Epithelial cell of alveolus of lung (primary cell): ENCODE data around the gene JMY. TPM values are rescaled to one million over a fixed set of nuclear protein-coding genes. Genes with fewer than 3 reads are reported as not detected.

Source experiments
- total RNA-seq: library from RNA; depleted of rRNA; stranded (reverse); fragments of >200 nt; gene quantifications from 2 replicates; pipeline ENCODE4 v1.2.1, GENCODE V29; 2015

Gene JMY, protein sequence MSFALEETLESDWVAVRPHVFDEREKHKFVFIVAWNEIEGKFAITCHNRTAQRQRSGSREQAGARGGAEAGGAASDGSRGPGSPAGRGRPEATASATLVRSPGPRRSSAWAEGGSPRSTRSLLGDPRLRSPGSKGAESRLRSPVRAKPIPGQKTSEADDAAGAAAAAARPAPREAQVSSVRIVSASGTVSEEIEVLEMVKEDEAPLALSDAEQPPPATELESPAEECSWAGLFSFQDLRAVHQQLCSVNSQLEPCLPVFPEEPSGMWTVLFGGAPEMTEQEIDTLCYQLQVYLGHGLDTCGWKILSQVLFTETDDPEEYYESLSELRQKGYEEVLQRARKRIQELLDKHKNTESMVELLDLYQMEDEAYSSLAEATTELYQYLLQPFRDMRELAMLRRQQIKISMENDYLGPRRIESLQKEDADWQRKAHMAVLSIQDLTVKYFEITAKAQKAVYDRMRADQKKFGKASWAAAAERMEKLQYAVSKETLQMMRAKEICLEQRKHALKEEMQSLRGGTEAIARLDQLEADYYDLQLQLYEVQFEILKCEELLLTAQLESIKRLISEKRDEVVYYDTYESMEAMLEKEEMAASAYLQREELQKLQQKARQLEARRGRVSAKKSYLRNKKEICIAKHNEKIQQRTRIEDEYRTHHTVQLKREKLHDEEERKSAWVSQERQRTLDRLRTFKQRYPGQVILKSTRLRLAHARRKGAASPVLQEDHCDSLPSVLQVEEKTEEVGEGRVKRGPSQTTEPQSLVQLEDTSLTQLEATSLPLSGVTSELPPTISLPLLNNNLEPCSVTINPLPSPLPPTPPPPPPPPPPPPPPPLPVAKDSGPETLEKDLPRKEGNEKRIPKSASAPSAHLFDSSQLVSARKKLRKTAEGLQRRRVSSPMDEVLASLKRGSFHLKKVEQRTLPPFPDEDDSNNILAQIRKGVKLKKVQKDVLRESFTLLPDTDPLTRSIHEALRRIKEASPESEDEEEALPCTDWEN
- total RNA-seq: 6.5 and 18.8 TPM in 2 replicates

DNA sequence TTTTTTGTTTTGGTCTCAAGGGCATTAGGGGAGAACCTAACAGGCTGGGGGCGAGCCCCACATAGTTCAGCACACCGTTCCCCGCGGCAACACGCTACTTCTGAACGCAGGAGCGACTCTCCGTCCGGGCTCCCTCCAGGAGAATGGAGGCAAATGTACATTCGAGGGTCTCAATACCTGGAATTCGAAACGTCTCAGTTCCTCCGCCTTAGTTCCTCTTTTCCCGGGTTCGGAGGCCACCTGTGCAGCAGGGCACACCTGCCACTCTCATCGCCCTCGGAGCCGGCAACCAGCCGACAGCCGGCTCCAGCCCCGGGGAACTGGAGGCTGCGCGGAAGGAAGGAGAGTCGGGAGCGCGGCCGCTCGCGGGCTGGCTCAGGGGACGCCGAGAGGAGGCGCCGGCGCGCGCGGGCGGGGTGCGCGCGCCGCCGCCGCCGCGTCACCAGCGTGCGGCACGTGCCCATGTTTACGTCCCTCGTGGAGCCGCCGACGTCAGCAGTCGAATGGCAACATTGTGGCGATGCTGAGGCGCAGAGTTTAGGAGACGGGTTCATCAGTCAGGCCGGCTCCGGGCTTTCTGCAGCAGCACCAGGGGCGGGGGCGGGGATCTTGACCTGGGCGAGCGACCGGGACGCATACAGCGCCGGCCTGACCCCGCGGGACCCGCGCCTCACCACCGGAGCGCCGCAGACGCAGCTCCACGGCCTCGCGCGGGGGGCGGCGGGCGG lies at the start of gene JMY:
Gene JMY (plus strand): TSS at position 498 of the 728 bp plus-strand sequence. CDS start 520 bp downstream, outside the sequence.

Other genes starting within 250 kb of the JMY start
- gene DMGDH, start 166.5 kb upstream of the JMY start, total RNA-seq: 0.72 and 1.2 TPM in 2 replicates
- 1.2 and 3.2 TPM in 2 replicates for gene BHMT2, start 166.4 kb upstream of the JMY start, total RNA-seq
- 0.52 TPM in 1 of 2 replicates, not detected in the other for gene BHMT, start 124.3 kb upstream of the JMY start, total RNA-seq